Measurements from ENCODE around the gene LGALS4.
"Not testable (repeated sequence)": the region's sequence is repeated elsewhere in the genome, so short reads cannot be mapped to it uniquely, and the experiment has no call there.

LGALS4 gene

GRCh38 chr19:38826856-38827551, 14.3 kb upstream of the LGALS4 start:
- ATAC-seq (ENCODE audit: insufficient read depth, low read depth) (no peak), DNase-seq (no peak)

DNA sequence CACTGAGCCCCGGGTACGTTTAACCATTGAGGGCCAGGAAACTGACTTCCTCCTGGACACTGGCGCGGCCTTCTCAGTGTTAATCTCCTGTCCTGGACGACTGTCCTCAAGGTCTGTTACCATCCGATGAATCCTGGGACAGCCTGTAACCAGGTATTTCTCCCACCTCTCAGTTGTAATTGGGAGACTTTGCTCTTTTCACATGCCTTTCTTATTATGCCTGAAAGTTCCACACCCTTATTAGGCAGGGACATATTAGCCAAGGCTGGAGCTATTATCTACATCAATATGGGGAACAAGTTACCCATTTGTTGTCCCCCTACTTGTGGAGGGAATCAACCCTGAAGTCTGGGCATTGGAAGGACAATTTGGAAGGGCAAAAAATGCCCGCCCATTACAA, 13.2 kb upstream of the LGALS4 start:
- not testable (repeated sequence) for H3K27me3 ChIP-seq (ENCODE audit: insufficient read depth, low read length, poor library complexity); DNase-seq; ATAC-seq (ENCODE audit: insufficient read depth, low read depth)

More at GRCh38 chr19:38826856-38827551, 14.3 kb upstream of the LGALS4 start:
- H3K4me1 ChIP-seq (ENCODE audit: insufficient read depth, low read length): peaks cover 15% of the 10 kb centered on the region
- H3K9me3 ChIP-seq (ENCODE audit: insufficient read depth, low read length, severe bottlenecking): no peaks in the 10 kb centered on the region
- H3K79me2 ChIP-seq (ENCODE audit: insufficient read depth, low read length): peaks cover 18% of the 10 kb centered on the region
- no peak overlapping the region for H2AFZ ChIP-seq (ENCODE audit: low read depth, low read length)
- no peaks in the 10 kb centered on the region for H3K27me3 ChIP-seq (ENCODE audit: insufficient read depth, low read length, poor library complexity)
- no peak overlapping the region for H3K27ac ChIP-seq (ENCODE audit: low read length)
- no peak overlapping the region for H3K4me2 ChIP-seq (ENCODE audit: insufficient read depth, low read length)
- no peak overlapping the region for H3K4me3 ChIP-seq (ENCODE audit: low read depth in 1 of 2, low read length in 2 of 2)
- TF ChIP-seq EZH2 (IDR thresholded peaks at IDR 0.05; ENCODE audit: borderline replicate concordance, low read depth, low read length, severe bottlenecking) (no peak), CTCF (IDR thresholded peaks at IDR 0.05; ENCODE audit: borderline replicate concordance, extremely low read depth, low read length, poor library complexity, severe bottlenecking) (no peak)
- H3K36me3 ChIP-seq (ENCODE audit: insufficient read depth, low read length): peaks cover 25% of the 10 kb centered on the region
- no peak overlapping the region for H3K9ac ChIP-seq (ENCODE audit: low read depth, low read length)
- H4K20me1 ChIP-seq (ENCODE audit: insufficient read depth, low read length): no peaks in the 10 kb centered on the region

DNA sequence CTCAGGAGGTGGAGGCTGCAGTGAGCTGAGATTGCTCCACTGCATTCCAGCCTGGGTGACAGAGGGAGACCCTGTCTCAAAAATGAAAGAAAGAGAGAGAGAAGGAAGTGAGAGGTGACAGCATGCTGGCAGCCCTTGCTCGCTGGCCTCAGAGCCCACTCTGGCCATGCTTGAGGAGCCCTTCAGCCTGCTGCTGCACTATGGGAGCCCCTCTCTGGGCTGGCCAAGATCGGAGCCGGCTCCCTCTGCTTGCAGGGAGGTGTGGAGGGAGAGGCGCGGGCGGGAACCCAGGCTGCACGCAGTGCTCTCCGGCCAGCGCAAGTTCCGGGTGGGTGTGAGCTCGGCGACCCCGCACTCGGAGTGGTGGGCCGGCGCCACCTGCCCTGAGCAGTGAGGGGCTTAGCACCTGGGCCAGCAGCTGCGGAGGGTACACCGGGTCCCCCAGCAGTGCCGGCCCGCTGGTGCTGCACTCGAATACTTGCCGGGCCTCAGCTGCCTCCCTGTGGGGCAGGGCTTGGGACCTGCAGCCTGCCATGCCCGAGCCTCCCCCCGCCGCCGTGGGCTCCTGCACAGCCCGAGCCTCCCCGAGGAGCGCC, 8.6 kb upstream of the LGALS4 start:
- not testable (repeated sequence) for H2AFZ ChIP-seq (ENCODE audit: low read depth, low read length); ATAC-seq (ENCODE audit: insufficient read depth, low read depth); H3K27me3 ChIP-seq (ENCODE audit: insufficient read depth, low read length, poor library complexity); H3K9me3 ChIP-seq (ENCODE audit: insufficient read depth, low read length, severe bottlenecking); H3K79me2 ChIP-seq (ENCODE audit: insufficient read depth, low read length); H3K4me1 ChIP-seq (ENCODE audit: insufficient read depth, low read length); H3K27ac ChIP-seq (ENCODE audit: low read length); H3K4me2 ChIP-seq (ENCODE audit: insufficient read depth, low read length); H4K20me1 ChIP-seq (ENCODE audit: insufficient read depth, low read length); DNase-seq; H3K9ac ChIP-seq (ENCODE audit: low read depth, low read length); H3K4me3 ChIP-seq (ENCODE audit: low read depth in 1 of 2, low read length in 2 of 2)
- peaks cover 26% of the 10 kb centered on the region for H3K36me3 ChIP-seq (ENCODE audit: insufficient read depth, low read length)

More for the DNA sequence above, 13.2 kb upstream of the LGALS4 start:
- H3K36me3 ChIP-seq (ENCODE audit: insufficient read depth, low read length): peaks cover 25% of the 10 kb centered on the region
- H3K79me2 ChIP-seq (ENCODE audit: insufficient read depth, low read length): peaks cover 11% of the 10 kb centered on the region
- not testable (repeated sequence) for H3K4me3 ChIP-seq (ENCODE audit: low read depth in 1 of 2, low read length in 2 of 2); H3K4me2 ChIP-seq (ENCODE audit: insufficient read depth, low read length); H3K9ac ChIP-seq (ENCODE audit: low read depth, low read length); H2AFZ ChIP-seq (ENCODE audit: low read depth, low read length); H3K27ac ChIP-seq (ENCODE audit: low read length); H4K20me1 ChIP-seq (ENCODE audit: insufficient read depth, low read length); H3K4me1 ChIP-seq (ENCODE audit: insufficient read depth, low read length); H3K9me3 ChIP-seq (ENCODE audit: insufficient read depth, low read length, severe bottlenecking)

DNA sequence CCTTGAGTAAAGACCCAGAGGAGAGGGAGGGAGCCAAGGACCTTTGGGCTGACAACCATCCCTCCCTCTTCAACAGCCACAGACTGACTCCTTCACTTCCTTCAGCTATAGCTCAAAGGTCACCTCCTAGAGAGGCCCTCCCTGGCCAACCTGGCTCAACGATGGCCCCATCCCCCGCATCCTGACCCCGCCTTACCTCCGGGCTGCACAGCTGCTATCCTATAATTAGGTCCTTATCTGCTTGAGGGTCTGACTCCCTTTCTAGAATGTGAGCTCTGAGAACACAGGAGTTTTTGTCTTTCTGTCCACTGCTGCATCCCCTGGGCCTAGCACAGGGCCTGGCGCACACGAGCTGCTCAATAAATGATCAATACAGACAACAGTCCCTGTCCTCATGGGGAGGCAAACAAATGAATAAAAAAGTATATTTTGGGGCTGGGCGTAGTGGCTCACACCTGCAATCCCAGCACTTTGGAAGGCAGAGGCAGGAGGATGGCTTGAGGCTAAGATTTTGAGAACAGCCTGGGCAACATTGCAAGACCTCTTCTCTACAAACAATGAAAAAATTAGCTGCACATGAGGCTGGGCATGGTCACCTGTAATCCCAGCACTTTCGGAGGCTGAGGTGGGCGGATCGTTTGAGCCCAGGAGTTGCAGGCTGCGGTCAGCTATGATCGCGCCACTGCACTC, 6.6 kb upstream of the LGALS4 start:
- no peaks in the 10 kb centered on the region for H3K4me1 ChIP-seq (ENCODE audit: insufficient read depth, low read length)
- no peak for DNase-seq
- TF ChIP-seq CTCF (IDR thresholded peaks at IDR 0.05; ENCODE audit: borderline replicate concordance, extremely low read depth, low read length, poor library complexity, severe bottlenecking): no peak

More for the DNA sequence above, 6.6 kb upstream of the LGALS4 start:
- Histone ChIP-seq H3K4me3 (ENCODE audit: low read depth in 1 of 2, low read length in 2 of 2) (no peak overlapping the region), H3K9ac (ENCODE audit: low read depth, low read length) (no peak overlapping the region), H3K9me3 (ENCODE audit: insufficient read depth, low read length, severe bottlenecking) (no peaks in the 10 kb centered on the region), H3K4me2 (ENCODE audit: insufficient read depth, low read length) (no peak overlapping the region), H3K79me2 (ENCODE audit: insufficient read depth, low read length) (no peaks in the 10 kb centered on the region), H3K36me3 (ENCODE audit: insufficient read depth, low read length) (peaks cover 39% of the 10 kb centered on the region), H2AFZ (ENCODE audit: low read depth, low read length) (no peak overlapping the region), H3K27ac (ENCODE audit: low read length) (no peak overlapping the region), H4K20me1 (ENCODE audit: insufficient read depth, low read length) (peaks cover 9% of the 10 kb centered on the region), H3K27me3 (ENCODE audit: insufficient read depth, low read length, poor library complexity) (no peaks in the 10 kb centered on the region)
- no peak for ATAC-seq (ENCODE audit: insufficient read depth, low read depth)

Data from DND-41 (cell line).